ENCODE measurements around the gene LHFPL6.

LHFPL6 gene

DNA sequence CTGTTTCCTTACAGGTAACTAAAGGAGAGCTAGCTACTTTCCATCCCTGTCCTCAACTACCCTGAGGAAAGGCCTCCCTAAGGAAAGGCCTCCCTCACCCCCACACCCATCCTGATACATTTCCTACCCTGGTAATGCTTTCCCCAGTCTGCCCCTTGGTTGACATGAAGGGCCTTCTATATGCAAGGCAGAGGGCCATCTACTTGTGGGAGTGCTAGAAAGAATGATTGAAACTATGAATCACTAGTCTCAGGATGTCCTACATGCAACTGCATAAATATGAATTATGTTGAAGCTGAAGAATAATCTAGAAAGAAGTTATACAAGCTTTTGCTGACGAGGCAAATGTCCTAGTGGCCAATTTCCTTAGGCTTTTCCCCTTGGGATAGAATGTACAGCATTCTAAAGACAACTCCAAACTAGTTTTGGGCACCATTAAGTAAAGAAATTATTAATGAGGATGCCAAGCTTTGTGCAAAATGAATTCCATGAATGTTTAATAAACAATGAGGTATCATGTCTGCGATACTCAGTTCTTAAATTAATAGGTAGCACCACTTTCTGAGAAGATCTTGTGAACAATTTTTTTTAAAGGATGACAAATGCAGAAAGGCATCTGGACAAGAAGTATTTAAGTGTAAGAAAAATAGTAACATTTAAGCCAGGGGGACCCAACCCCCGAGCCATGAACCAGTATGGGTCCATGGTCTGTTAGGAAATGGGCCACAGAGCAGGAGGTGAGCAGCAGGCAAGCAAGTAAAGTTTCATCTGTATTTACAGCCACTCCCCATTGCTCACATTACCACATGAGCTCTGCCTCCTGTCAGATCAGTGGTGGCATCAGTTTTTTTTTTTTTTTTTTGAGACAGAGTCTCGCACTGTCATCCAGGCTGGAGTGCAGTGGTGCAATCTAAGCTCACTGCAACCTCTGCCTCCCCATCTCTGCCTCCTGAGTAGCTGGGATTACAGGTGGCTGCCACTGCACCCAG is 223.0 kb downstream of the LHFPL6 start:
- no peak for DNase-seq (ENCODE audit: low read depth)

DNA sequence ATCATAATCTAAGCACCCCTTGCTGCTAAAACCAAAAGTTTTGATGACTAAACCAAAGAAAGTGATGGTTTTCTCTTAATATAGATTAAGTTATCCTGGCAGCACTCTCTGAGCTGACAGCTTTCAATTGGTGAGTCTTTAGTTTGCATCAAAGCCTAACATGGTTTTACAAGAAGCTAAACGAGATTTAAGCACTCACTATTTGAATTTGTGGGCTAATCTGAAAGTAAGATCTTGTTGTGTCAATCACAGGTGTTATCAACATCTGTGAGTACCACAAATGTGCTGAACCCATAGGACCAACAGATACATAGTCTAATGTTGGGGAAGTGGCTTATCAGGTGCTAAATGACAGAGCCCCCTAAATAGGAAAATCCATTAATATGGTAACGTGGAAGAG is 223.9 kb downstream of the LHFPL6 start:
- no peak for DNase-seq (ENCODE audit: low read depth)

DNA sequence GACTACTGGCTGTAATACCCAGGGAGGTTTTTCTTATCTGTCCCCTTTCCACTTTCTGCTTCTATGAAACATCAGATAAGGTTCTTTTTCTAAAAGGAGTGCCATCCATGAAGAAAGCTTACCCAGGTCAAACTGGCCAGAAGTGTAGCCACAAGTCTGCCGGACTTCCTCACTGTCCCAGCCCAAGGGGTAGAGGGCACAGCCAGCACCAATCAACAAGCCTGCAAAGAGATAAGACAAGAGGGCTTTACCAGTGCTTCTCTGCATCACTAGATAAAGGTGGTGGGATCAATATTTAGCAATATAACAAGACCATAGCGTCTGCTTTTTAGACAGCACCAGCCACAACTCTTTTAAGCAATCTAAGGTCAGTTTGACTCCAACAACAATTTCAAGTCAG is 224.7 kb downstream of the LHFPL6 start:
- no peak for DNase-seq (ENCODE audit: low read depth)

DNA sequence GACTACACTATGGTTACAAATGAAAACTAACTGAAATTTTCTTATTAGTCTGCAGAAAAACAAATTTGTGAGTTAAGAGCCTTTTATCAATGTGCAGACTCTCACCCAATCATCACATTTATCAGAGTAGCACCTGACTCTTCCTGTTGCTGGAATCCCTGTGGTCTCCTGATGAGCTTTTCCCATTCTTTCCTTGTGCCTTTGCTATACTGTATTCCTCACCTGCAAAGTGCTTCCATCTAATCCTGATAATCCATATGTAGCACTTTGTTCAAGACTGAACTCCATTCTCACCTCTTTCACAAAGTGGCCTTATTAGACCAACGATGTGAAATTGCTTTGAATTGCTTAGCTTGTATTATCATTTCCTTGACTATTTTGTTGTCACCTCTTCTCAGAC is 225.3 kb downstream of the LHFPL6 start:
- DNase-seq (ENCODE audit: low read depth): no peak

DNA sequence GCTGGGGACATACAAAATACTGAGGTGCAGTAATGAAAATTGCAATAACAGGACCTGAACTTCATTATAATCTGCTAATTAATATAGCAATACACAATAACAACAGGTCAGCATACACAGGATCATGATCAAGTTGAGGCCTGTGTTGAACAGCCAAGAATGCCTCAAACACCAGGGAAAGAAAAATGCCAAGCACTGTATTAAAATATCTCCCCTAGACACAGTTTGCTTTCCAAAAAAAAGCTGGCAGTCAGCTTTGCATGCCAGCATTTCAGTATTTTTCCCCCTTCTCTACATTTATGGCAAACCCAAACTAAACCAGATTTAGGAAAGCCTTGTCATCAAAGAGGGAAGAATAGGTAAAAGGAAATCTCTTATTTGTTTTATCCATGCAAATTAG is 226.9 kb downstream of the LHFPL6 start:
- DNase-seq (ENCODE audit: low read depth): no peak

DNA sequence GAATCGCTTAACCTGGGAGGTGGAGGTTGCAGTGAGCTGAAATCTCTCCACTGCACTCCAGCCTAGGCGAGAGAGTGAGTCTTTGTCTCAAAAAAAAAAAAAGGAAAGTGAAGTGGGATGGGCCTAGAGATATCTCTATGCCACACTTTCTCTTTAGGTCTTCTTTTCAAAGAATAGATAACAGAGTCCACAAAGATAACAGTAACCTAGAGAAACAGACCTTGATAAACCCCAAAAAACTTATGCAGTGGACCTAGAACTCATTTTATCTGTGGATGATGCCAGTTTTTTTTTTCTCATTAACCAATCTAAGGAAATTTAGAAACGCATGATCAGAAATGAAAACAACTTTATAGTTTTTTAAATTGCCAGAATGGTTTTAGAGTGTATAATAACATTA is 227.4 kb downstream of the LHFPL6 start:
- no peak for DNase-seq (ENCODE audit: low read depth)

DNA sequence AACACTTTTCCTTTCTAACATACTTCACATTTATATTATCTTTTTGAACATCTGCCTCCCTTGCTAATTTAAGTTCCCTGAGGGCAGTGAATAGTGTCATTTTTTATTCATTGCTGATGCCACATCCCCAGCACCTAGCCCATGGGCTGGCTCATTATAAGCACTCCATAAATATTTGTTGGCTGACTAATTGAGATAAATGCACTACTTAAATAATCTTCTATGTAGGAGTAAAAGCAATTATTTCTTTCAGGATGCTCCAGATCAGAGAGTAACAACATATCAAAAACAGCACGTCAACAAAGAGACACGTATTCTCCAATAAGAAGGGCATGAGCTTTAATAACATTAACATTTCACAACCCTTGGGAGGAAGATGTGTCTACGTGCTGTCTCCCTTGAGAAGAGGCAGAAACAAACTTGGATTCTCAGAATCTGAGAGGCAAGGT is 228.2 kb downstream of the LHFPL6 start:
- DNase-seq (ENCODE audit: low read depth): no peak

DNA sequence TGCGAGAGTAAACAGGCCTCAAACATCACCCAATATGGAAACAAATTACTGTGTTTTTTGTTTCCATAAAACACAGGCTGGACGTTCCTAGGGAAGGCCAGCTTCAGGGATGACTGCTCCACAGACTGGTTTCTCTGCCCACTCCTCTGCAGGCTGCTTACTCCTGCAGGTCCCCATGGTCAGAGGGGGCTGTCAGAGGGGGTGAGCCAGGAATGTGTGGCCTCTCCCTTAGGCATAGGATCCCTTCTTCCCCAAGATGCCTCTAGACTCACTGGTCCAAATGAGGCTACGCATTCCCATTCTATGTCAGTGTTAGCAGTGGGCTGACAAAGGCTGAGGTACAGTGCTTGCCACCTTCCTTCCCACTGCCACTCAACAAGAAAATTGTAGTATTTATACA is 229.8 kb downstream of the LHFPL6 start:
- no peak for DNase-seq (ENCODE audit: low read depth)

DNA sequence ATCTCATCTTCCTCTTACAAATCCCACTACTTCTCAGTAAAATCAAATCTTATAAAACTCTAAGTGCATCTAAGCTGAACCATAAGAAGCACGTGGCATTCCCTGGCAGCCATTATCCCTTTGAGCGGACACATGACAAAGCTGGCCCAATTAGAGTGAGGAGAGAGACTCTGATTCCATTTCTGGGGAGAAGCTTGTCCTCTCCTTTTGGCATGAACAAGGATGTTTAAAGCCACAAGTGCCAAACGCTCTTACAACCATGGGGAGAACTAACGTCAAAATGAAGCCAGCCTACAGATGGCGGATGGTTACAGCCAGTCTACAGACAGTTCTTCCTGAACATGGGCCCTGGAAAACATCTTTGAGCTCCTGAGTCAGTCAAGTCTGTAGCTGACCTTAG is 231.3 kb downstream of the LHFPL6 start:
- DNase-seq (ENCODE audit: low read depth): no peak

DNA sequence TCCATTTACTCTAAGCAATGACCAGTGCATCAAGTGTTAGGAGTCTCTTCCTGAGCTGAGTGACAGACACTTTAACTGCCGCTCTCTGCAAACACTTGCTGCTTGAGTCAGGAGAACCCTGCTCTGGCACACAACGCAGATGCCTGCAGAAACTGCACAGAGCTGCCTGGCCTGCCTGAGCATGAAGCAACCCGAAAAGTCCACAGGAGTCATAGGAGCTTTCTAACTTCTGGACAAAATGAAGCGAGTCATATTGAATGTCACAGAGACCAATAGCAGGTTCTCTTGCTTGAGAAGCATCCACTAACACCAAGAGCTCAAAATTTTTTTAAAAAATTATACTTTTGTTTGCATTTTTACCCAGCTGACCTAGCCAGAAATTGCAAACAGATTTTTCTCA is 232.4 kb downstream of the LHFPL6 start:
- DNase-seq (ENCODE audit: low read depth): no peak

DNA sequence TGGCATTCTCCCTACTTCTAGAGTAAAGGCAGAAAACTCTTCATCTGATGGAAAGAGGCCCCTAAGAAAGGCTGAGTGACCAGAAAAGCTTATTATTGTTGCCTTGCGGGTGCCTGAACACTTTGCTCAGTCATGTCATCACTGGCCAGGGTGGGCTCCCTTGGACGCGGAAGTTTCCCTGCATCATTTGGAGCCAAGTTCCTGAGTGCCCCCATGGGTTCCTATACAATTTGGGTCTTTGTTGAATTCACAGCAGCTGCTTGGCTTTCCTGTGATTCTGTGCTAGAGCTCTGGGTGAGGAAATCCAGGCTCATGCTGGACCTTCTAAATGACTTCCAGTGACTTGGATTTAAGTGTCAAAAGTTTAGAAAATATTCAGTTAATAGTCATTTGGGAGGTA is 232.9 kb downstream of the LHFPL6 start:
- DNase-seq (ENCODE audit: low read depth): no peak

DNA sequence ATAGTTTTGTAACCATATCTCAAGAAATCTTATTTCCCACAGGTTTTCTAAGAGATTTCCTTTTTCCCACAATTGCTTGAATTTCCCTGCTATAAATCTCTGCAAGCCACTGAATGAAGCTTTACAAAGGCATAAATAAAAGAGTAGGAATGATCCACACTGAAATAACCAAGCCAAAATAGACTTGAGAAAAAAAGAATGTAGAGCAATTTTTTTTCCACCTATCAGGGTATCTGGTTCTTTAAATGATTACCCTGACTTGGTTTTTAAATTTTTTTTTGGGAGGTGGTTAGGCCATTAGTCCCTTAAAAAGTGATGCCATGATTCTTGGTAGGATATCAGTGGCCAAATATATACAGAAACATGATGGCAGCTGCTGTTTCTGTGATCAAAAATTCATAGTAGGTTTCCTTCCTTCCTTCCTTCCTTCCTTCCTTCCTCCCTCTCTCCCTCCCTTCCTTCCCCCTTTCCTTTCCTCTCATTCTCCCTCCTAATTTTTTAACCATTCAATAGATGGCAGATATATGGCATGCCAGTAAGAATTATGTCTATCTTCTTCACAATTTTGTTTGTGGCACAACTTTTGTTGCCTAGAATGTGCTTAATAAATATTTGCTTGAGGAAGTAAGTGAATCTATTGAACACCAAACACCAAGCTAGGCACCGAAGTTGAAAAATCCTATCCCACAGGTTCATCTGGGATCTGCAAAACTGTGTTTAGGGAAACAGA is 233.7 kb downstream of the LHFPL6 start:
- no peak for DNase-seq (ENCODE audit: low read depth)

DNA sequence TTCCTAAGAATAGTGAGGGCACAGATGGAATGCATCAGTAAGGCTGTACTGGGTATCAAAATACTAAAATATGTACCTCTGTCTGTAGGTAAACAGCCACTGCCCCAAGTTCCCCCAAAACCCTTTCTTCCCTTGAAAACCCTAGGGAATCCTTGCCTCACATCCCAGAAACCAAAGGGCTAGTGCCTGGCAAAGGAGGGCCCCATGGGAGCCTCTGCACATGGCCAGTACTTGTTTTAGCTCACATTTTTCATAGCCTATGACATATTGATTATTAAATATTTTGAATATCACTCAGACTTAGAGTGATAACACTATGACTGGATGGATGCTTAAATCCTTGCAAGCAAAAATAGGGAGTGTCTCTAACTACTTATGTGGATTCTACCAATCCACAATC is 237.1 kb downstream of the LHFPL6 start:
- no peak for DNase-seq (ENCODE audit: low read depth)

DNA sequence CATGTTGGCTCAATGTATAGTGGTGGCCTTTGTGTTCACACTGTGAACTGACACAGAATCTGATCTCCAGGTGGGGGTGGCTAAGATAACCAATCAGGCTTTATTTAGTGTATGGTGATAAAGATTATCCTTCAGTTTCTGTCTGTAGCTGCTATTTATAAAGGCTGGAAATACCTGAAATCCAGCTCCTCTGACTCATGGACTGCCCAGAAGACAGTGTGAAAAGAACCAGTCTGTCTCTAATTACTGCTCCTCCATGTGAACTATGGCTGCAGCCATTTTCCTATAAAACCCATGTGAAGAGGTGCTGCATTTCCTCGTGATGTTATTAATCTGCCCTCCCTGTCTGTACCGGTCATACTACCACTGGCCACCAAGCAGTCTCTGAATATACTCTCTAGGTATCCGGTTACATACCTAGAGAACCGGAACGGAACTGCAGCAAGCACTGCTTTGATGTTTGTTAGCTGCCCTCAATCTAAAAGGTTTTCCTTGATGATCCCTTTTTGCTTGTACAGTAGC is 238.0 kb downstream of the LHFPL6 start:
- no peak for DNase-seq (ENCODE audit: low read depth)

DNA sequence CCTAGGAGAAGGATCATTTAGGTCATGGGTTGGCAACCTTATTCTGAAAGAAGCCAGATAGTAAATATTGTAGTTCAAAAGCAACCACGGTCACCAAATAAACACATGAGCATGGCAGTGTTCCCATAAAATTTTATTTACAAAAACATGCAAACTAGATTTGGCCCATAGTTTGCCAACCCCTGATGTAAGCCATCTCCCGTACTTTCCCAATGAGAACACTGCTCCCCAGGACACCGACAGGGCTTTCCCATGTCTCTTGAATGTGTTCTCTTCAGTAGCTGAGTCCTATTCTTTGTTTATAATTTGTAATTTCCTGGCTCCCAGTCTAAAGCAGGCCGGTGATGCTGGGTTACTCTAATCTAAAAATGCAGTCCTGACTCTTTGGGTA is 239.6 kb downstream of the LHFPL6 start:
- no peak for DNase-seq (ENCODE audit: low read depth)

DNA sequence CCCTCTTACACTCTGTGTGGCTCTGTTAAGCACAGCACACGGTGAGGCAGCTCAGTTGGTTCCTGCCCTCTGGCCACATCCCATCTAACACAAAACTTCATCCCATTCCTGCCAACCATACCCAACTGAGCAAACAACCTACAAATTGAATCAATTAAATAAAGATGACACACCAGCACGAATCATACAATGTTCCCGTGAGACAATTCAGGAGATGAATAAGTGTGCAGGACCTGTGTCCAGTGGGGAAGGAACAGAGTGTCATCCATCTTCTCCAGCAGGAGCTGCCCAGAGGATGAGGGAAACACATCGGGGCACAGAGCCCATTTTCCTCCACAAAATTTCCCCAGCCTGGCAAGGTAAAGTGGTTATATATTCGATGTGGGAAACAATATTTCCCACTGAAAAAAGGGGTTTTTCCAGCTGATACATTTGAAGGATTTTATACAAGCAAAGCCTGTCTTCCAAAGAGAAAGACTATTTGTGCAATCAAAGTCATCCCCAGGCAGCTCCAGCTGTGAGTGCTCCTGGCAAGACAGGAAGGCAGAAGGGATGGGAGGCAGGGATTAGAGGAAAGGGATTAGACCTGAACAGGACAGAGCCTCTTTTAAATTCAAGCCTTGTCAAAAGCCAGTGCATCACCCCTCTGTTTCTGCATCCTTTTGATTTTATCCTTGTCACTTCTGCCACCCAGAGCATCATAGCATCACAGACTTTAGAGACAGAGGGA is 240.2 kb downstream of the LHFPL6 start:
- no peak for DNase-seq (ENCODE audit: low read depth)

DNA sequence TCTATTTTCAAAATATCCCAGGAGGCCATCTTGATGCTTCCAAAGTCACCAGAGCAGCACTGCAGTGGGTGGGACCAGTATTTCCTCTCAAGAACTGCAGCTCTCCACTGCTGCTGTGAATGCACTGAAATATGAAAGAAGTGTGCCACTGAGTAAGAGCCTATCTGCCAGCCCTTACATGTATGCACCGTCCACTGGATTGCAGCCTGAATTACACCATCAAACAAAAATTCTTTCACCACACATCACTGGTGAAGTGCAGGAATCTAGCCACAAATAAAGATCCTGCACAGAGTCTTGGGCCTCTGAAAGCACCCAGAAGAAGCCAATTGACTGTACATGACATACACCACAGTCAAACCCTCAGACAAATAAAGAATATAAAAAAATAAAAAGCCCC is 249.0 kb downstream of the LHFPL6 start:
- DNase-seq (ENCODE audit: low read depth): no peak

DNA sequence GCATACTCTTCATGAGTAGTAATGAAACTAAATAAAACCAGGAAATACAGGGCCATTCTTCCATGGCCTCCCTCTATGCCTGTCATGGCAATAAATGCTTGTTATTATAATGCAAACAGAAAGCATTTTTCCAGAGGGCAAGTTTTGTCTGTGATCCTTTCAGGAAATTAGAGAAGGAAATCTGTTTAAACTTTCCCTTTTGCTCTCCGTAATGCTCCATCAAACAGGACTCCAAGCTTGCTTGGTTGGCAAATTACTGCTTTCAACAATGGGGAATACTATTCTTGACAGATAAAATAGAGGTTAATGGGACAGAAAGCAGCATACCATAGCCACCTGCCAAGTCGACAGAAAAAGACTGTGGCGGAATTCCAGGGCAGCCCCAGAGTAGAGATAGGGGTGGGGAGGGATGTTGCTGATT is 252.5 kb downstream of the LHFPL6 start:
- no peak for DNase-seq (ENCODE audit: low read depth)

DNA sequence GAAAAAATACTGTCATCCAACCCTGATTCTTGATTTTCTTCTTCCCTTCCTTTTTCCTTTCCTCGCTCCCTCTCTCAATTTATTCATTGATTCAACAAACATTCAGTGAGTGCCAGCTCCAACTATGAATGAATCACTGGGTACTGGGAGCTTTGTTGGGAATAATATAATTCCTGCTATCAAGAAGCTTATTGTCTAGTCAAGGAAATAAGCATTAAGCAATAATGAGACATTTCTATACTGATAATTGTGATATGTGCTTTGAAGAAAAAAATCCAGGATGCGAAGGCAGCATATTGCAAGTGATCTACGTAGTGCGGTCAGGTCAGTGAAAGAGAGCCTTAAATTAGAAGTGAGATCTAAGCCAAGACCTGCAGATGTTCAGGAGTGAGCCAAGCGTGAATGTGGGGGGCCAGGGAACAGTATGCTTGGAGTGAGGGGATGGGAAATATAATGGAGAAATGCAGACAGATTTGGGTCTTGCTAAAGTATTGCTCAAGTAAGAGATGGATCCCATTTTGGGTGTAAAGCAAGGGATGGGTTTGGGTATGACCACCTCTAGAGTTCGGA is 253.5 kb downstream of the LHFPL6 start:
- DNase-seq (ENCODE audit: low read depth): no peak

DNA sequence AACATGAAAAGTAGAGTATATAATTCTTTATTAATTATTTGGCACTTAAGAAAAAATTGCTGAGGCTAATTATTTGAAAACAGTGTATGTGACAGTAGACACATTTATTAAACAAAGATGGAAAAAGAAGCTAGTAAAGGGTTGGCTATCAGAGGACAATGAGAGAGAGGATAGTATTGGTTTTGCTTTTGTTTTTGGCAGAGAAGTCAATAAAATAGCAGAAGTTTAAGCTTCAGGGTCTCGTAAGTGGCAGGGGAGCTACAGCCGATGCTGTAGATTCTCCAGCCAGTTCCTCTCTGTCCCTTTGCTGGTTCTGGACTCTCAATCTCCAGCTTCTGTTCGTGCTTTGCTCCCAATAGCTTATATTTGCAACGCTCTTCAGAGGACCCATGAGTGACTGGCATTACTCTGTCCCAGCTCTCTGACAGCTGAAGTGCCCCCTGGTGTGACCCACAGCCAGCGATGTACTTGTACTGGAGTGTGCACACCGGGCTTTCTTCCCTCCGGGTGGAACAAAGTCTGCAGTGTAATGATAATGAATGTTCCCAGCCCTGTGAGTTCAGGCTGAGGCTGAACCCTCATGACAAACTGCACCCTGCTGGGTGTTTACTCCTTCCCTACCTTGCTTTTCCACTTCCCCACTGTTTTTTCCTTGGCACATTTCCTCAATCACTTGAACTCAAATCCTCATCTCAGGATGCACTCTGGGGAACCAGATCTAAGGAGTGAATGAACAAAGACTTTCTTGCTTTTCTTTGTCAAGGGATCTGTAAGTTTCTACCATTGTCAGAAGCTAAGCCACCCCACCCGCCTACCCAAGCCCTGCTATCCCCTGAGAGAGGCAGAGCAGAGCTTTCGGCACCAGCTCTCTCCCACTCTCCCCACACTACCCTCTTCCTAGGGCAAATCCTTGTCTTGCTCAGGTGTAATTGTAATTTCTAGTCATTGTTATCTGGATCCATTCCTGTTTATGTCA is 254.8 kb downstream of the LHFPL6 start:
- DNase-seq (ENCODE audit: low read depth): no peak

DNA sequence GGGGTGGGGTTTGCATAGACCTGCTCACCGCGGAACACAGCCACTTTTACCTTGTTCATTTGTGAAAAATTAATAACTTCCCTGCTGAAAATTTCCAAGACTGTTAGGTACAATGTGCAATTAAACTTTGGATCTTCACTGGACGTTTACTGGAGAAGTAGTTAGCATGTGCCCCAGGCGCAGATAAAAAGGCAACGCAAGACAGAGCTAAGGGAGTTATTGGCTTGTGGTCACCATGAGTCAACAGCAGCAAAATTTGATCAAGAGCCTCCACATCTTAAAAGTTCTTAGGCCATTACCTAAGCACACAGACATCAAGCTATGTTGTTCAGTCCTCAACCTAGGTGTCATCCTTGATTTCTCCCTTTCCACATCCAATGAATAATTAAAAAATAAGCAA is 257.0 kb downstream of the LHFPL6 start:
- no peak for DNase-seq (ENCODE audit: low read depth)

Measured in HS-27A (cell line).